HG02852 (cell line): ENCODE data around the gene SNX2.
"Not testable (repeated sequence)": the region's sequence is repeated elsewhere in the genome, so short reads cannot be mapped to it uniquely, and the experiment has no call there.

Experiments
- ATAC-seq: cut with Tn5 transposase; IDR thresholded peaks from one replicate; pipeline ENCODE4 v1.9.1; 2021; ENCODE audit warnings: mild to moderate bottlenecking, moderate library complexity; ENCODE audit not compliant: unreplicated experiment

SNX2 gene

DNA sequence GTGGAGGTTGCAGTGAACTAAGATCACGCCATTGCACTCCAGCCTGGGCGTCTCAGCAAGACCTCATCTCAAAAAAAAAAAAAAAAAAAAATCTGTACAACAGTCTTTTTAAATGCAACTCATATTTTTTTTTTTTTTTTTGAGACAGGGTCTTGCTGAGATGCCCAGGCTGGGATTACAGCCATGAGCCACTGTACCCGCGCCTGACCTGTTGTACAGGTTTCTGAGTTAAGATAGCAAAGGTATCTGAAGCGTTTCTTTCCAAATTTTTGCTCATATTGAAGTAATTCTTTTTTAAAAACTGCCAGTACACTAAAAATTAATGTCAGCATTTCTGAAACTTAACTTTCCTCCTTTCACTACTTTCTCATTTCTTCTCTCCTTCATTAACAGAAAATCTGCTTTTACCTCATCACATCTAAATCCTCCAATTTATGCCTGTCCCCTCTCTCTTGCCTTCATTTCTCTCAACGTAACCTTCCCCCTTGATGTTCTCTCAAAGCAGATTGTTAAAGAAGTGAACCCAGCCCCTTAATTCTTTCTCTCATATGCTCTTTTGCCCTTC, 67.2 kb downstream of the SNX2 start:
- ATAC-seq: no peak

DNA sequence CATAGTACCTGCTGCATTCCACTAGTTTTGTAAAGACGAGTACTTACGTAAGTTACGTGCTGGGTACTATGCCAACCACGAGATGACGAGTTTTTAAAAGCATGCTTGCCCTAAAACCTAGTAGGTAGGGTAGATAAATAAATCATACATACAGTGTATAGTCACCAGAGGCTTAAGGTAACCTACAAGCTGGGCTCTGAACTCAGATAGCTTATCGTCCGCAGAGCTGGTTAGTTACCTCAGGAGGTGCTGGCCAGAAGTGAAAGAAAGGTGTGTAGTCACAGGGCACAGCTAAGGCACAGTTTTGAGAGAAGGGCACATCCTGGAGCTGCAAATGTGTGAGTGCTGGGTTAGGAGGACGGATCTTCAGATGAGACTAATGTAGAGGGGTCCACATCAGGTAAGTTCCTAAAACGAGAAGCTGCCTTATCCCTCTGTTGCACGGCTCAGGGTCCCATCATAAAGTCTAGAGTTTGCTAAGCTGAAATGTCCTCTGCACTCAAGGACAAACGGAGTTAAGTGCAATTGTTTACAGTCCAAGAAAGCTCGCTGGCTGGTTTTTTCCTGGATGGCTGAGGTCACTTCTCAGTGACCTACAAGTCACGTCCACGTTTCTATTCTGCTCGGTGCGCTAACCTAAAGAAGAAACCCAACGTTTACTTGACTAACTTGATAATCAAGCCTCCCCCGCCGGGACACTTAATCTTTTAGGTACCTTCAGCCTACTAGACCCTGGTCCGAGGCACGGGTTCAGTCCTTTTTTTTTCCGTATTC, 69.4 kb downstream of the SNX2 start:
- no peak for ATAC-seq

DNA sequence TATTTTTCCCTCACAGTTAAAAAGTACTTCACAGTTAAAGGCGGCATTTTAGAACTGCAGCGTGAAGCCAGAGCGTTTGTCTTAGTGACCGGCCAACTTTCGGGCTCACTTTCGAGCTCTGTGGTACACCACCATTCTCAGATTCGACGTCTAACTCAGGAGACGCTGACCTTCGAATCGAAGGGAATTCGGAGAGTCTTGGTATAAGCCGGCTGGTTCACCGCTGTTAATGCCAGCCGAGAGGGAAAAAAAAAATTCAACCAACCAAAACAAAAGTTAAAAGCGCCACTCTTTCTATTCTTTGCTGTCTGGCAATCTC, 70.0 kb downstream of the SNX2 start:
- ATAC-seq: peak; percentile 44

DNA sequence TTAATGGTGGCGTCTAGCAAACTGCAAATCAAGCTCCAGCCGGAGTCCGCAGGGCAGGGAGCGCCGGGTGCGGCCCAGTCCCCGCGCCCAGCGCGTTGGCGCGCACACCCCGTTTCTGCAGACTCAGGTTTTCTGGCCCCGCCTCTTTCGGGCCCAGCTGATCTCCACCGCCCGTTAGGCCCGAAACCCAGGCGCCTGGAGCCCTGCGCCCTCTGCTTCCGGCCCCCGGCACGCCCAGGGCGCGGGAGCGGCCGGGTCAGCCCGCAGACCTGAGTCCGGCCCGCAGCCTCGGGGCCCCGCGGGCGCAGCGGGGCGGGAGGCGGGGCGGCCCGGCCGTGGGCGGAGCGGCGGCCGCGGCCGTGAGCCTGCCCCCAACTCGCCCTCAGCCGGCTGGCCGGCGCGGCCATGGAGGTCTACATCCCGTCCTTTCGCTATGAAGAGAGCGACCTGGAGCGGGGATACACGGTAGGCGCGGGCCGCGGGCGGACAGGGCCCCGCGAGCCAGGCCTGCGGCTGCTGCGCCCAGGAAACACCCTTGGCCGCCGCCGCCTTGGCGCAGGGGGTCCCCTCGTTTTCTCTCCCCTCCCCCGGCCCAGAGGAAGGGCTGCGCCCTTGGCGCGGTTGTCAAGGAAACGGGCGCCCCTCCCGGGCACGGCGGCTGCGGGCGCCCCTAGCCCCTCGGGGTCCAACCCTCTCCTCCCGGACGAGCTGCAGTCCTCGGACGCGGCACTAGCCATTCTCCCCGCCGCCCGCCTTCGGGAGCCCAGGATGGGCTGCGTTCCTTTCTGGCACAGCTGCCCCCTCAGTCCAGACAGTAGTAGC, 70.6 kb downstream of the SNX2 start, which contains the start of gene SNX24:
SNX24 (plus strand) TSS at position 385 of the 822 bp plus-strand sequence; CDS start at position 406, 21 bp downstream.
- peak; percentile 78 for ATAC-seq

DNA sequence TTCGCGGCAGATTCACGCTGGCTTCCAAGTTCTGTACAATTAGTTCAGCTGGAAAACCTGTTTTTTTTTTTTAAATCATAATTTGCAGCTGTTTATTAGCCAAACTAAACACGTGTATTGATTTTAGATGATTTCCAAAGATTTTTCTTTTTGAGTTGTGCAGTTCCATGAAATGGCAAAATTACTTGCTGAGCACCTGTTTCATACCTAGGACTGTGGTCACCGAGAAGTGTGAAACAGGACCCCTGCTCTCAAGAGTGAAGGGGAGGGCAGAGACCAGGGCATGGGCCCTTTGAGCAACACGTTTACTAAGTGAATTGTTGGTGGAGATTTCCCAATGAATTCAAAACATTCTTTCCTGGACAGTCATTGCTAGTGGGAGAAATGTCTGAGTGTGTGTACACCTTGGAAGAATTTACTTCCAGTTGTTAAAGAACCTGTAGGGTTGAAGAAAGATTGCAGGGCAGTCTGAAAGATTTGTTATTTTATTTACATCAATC, 71.2 kb downstream of the SNX2 start:
- no peak for ATAC-seq

DNA sequence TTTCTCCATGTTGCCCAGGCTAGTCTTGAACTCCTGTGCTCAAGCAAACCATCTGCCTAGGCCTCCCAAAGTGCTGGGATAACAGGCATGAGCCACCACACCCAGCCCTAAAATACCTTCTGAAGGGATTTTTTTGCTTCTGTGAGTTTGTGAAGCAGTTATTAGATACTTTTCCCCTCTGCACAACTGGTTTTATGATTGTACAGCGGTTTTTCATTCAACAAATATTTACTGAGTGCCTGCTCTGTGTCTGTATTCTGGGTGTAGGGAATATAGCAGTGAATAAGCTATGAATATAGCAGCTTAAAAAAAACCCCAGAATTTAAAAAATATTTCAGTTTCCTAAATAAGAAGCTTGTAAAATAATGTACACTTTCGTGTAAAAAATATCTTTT, 72.8 kb downstream of the SNX2 start:
- ATAC-seq: no peak

DNA sequence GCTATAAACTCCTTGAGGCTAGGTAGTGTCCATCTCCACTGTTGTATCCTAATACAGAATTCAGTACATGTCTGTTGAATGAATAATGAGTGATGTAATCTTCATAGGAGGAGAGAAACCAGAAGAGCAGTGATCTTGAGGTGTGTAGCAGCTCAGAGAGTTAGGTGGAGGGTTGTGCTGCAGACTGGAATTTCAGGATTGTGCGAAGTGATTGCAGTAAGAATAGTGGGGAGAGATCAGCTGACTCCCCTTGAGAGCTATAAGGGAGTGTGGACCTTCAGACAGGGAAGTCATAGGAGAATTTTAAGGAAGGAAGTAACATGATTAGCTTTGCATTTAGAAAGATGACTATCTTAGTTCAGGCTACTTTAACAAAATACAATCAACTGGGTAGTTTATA, 74.9 kb downstream of the SNX2 start:
- no peak for ATAC-seq

DNA sequence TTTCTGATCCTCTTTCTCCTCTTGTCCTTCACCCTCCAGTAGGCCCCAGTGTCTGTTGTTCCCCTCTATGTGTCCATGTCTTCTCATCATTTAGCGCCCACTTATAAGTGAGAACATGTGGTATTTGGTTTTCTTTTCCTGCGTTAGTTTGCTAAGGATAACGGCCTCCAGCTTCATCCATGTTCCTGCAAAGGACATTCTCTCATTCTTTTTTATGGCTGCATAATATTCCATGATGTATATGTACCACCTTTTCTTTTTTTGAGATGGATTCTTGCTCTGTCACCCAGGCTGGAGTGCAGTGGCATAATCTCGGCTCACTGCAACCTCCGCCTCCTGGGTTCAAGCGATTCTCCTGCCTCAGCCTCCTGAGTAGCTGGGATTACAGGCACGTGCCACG, 82.7 kb downstream of the SNX2 start:
- not testable (repeated sequence) for ATAC-seq

DNA sequence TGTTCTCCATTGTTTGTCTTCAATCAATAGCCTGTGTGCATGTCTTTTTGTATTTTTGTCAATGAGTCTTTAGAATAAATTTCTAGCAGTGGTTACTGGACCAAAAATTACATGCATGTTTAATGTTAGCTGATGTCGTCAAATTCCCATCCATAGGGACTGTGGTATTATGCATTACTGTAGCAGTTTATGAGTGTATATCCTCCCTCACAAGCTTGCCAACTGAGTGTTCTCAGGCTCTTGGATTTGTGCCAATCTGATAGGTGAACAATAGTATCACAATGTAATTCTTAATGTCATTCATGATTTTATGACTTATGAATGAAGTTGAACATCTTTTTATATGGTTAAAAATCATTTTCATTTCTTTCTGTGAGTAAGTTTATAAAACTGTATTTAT, 83.6 kb downstream of the SNX2 start:
- no peak for ATAC-seq

DNA sequence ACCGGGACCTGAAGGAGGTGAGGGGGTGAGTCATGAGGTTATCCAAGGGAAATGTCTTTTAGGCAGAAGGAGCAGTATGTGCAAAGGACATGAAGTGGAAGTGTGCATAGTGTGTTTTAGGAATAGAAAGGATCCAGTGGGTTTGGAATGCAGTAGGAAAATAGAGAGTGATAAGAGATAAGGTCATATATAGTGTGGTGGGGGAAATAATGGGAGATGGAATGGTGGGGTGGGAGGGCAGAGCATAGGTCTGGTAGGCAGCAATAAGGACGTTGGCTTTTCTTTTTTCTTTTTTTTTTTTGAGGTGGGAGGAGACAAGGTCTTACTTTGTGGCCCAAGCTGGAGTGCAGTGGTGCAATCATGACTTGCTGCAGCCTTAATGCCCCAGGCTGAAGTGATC, 88.4 kb downstream of the SNX2 start:
- no peak for ATAC-seq

DNA sequence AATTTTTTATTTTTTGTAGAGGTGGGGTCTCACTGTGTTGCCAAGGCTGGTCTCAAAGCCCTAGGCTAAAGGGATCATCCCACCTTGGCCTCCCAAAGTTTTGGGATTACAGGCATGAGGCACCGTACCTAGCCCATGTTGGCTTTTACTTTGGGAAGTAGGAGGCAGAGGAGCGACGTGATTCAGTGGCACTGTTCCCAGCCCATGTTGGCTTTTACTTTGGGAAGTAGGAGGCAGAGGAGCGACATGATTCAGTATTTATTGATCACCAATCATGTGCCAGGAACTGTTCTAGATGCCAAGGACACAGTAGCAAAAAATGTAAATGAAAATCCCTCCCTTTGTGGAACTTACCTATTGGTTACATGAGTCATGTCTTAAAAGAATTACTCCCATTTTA, 88.8 kb downstream of the SNX2 start:
- no peak for ATAC-seq

DNA sequence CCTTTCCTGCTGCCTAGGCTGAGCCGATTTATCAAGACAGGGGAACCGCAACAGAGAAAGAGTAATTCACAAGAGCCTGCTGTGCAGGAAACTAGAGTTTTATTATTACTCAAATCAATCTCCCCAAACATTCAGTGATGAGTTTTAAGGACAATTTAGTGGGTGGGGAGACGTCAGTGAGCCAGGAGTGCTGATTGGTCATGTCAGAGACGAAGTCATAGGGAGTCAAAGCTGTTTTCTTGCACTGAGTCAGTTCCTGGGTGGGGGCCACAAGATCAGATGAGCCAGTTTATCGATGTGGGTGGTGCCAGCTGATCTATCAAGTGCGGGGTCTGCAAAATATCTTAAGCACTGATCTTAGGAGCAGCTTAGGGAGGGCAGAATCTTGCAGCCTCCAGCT, 89.5 kb downstream of the SNX2 start:
- no peak for ATAC-seq

DNA sequence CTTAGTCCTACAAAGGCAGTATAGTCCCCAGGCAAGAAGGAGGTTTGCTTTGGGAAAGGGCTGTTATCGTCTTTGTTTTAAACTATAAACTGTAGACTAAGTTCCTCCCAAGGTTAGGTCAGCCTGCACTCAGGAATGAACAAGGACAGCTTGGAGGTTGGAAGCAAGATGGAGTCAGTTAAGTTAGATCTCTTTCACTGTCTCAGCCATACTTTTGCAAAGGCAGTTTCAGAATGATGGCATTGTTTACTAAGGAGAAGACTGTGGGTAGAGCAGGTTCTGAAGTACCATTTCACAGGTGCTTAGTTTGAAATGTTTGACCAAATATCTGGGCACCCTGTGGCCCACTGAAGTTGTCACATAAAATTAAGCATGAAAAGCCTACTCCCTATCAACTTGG, 90.0 kb downstream of the SNX2 start:
- ATAC-seq: no peak

DNA sequence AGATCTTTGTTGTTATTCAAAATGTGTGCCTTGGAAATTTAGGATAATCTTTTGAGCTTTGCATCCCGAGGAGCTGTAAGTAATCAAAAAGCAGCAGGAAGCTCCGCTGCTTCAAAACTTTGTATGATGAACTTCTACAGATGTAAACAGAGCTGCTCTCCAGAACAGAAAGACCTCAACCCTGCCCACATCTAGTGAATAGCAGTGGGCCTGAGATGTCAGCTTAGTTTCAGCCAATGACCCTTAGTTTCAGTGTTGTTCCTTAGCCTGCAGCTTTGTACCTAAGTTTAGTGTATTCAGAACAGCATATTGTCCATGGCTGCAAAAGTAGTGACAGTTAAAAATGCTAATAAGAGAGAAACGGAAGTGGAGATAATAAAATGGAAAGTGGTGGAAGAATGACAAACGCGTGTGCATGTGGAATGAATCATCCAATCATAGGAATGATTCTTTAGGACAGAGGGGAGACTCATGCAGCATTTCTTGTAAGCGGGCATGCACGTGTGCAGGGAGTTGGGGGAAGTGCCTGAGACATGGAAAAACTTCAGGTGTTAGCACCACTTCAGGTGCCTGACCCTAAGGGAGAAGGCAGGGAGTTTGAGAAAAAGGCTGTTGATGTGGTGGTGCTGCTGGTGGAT, 95.5 kb downstream of the SNX2 start:
- ATAC-seq: no peak

DNA sequence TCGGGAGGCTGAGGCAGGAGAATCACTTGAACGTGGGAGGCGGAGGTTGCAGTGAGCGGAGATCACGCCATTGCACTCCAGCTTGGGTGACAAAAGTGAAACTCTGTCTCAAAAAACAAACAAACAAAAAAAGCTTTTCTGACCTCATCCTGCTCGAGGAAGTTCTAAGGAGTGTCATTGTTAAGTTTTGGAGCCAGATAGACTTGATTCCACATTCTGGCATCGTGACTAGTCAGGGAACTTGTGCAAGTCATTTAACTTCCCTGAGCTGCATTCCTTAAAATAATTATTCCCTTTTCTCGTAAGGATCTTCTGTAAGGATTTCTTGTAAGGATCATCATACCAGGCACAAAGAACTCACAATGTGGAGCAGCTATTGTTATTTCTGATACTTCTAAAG, 96.8 kb downstream of the SNX2 start:
- ATAC-seq: no peak

DNA sequence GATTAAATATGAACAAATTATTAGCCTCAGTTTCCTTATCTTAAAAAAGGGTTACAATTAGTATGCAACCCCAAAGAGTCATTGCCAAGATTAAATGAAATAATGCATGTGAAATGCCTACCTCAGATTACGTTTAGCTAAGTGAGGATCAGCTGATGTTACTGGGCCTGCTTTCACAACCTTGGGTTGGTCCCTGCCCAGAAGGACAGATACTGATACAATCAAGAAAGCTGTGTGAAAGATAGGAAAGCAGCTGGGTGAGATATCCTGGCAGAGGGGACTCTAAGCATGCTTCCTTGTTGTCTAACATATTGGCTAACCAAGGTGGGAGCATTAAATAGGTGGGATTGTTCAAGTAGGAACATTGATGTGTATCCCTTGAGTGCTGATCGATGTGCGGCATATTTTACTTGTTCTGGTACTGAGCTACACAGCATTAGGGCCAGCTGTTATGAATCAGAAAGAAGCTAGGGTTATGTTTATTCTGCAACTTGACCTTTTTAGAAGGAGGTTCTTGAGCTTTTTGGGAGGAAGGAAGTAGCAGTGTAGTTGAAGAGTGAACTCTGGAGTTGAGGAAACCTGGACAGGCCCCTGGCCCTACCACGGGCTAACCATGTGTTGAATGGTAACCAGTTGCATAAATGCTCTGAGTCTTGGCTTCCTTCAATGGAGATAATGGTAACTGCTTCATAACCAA, 99.4 kb downstream of the SNX2 start:
- no peak for ATAC-seq

DNA sequence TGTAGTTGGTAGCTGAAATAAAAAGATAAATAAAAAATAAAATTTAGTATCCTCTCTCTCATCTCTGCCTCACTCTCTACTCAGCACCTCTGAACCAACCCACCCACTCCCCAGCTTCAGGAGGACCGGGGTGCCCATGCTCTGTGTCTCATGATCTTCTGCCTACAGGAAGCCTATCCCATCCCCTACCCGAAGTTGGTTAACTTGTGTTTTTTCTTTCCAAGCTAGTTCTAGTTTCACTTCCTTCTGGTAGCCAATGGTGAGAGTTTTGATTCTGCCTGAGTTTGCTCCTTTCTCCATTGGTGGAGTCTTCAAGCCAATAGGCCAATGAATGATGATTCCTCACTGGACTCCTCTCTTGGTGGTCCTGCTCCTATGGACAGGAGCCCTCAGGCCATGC, 102.6 kb downstream of the SNX2 start:
- peak; percentile 54 for ATAC-seq

DNA sequence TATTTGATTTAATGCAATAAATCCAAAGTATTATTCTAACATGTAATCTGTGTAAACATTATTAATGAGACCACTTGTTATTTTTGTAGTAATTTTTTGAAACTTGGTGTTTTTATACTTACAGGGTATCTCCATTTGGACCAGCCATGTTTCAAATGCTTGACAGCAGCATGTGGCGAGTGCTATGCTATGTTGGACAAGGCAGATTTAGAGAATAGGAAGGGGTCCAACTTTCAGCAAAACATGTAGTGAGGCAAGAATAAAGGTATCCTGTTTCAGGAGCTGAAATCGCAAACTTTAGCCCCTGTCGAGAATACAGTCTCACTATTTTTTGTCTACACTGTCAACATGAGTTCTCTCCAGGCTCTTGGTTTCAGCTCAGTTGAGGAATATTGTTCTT, 104.2 kb downstream of the SNX2 start:
- ATAC-seq: no peak
